Right atrium auricular region (tissue), 2 donors: ENCODE results near the gene LYL1. TPM values are rescaled to one million over a fixed set of nuclear protein-coding genes. Genes with fewer than 3 reads are reported as not detected.
A peak's percentile ranks its signal among the peaks of the same experiment; 100 is the strongest.

Experiments used
- DNase-seq: peaks from one replicate; pipeline ENCODE4 v3.0.0-alpha.2; 2019; ENCODE audit warnings: low spot score
- H3K27ac ChIP-seq, 2 donors: fragments of 200-600 bp; sonication (generic); 1 replicate in 1 of 2; 2 replicates in 1 of 2; pipeline ENCODE4 v1.5.1; 2016 to 2019
- H3K27me3 ChIP-seq, 2 donors: fragments of 200-600 bp; sonication (generic); one replicate each; pipeline versions ENCODE4 v1.5.1 to v1.6.0; 2017 to 2019
- H3K36me3 ChIP-seq: fragments of 200-600 bp; sonication (generic); one replicate; pipeline ENCODE4 v1.5.1; 2016
- H3K4me1 ChIP-seq, 2 donors: fragments of 200-600 bp; sonication (generic); one replicate each; pipeline versions ENCODE4 v1.5.1 to v1.6.0; 2017 to 2019
- H3K4me3 ChIP-seq, 2 donors: fragments of 200-600 bp; sonication (generic); 1 replicate in 1 of 2; 2 replicates in 1 of 2; pipeline ENCODE4 v1.5.1; 2017 to 2019; ENCODE audit warnings: mild to moderate bottlenecking in 1 of 2, moderate library complexity in 1 of 2
- H3K9me3 ChIP-seq, 2 donors: fragments of 200-600 bp; sonication (generic); one replicate each; pipeline ENCODE4 v1.5.1; 2019
- total RNA-seq, 2 donors: library from RNA; depleted of rRNA; stranded (reverse); fragments of >200 nt; gene quantifications; one replicate each; pipeline ENCODE4 v1.1.0, GENCODE V29; 2016
- TF ChIP-seq, protein P1 (sequence below), 2 donors: fragments of 200-600 bp; sonication (generic); IDR thresholded peaks; one replicate each; pipeline ENCODE4 v1.5.1; 2019; ENCODE audit warnings: antibody characterized with exemption in 2 of 2

LYL1 gene
- total RNA-seq, 2 donors from 2014 or later: 10.2 to 15.3 TPM

- peaks cover 0 to 48% of the 10 kb centered on the region in 2 donors for H3K4me1 ChIP-seq
- peak within 1 kb of the TSS; percentile 75 to 81 for H3K27ac ChIP-seq
- H3K36me3 ChIP-seq: peaks cover 11% of the 10 kb centered on the region
- H3K4me3 ChIP-seq: peak within 1 kb of the TSS; percentile 87 to 99
- no peaks in the 10 kb centered on the region for H3K9me3 ChIP-seq
- TF ChIP-seq, protein P1, sequence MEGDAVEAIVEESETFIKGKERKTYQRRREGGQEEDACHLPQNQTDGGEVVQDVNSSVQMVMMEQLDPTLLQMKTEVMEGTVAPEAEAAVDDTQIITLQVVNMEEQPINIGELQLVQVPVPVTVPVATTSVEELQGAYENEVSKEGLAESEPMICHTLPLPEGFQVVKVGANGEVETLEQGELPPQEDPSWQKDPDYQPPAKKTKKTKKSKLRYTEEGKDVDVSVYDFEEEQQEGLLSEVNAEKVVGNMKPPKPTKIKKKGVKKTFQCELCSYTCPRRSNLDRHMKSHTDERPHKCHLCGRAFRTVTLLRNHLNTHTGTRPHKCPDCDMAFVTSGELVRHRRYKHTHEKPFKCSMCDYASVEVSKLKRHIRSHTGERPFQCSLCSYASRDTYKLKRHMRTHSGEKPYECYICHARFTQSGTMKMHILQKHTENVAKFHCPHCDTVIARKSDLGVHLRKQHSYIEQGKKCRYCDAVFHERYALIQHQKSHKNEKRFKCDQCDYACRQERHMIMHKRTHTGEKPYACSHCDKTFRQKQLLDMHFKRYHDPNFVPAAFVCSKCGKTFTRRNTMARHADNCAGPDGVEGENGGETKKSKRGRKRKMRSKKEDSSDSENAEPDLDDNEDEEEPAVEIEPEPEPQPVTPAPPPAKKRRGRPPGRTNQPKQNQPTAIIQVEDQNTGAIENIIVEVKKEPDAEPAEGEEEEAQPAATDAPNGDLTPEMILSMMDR (IDR thresholded peaks at IDR 0.05): no peak
- no peaks in the 10 kb centered on the region for H3K27me3 ChIP-seq
- DNase-seq: peak; percentile 96
These were observed 13.9 kb upstream of the LYL1 start, which contains the start of gene TRMT1 for GRCh38 chr19:13116282-13117175. TRMT1 (minus strand) TSS chr19:13116740; CDS start chr19:13116399, 341 bp downstream.

GRCh38 chr19:13115936-13116281 lies 13.3 kb upstream of the LYL1 start:
- Histone ChIP-seq H3K27me3 (no peaks in the 10 kb centered on the region), H3K9me3 (no peaks in the 10 kb centered on the region), H3K36me3 (peaks cover 11% of the 10 kb centered on the region), H3K4me3 (peak overlapping the region; percentile 87 to 99), H3K27ac (peak overlapping the region; percentile 75 to 81), H3K4me1 (peaks cover 0 to 44% of the 10 kb centered on the region in 2 donors)
- TF ChIP-seq, protein P1 (IDR thresholded peaks at IDR 0.05): no peak
- DNase-seq: no peak

GRCh38 chr19:13112555-13112954 lies 9.9 kb upstream of the LYL1 start:
- TF ChIP-seq, protein P1 (IDR thresholded peaks at IDR 0.05): no peak
- no peak overlapping the region for H3K4me3 ChIP-seq
- no peak for DNase-seq
- H3K9me3 ChIP-seq: no peaks in the 10 kb centered on the region
- no peaks in the 10 kb centered on the region for H3K27me3 ChIP-seq
- H3K27ac ChIP-seq: no peak overlapping the region
- peaks cover 0 to 20% of the 10 kb centered on the region in 2 donors for H3K4me1 ChIP-seq
- peaks cover 20% of the 10 kb centered on the region for H3K36me3 ChIP-seq

GRCh38 chr19:13110099-13110610 lies 7.5 kb upstream of the LYL1 start:
- no peaks in the 10 kb centered on the region for H3K27me3 ChIP-seq
- H3K36me3 ChIP-seq: peaks cover 20% of the 10 kb centered on the region
- no peak overlapping the region for H3K4me3 ChIP-seq
- TF ChIP-seq, protein P1 (IDR thresholded peaks at IDR 0.05): no peak
- DNase-seq: no peak
- peaks cover 0 to 4% of the 10 kb centered on the region in 2 donors for H3K4me1 ChIP-seq
- no peaks in the 10 kb centered on the region for H3K9me3 ChIP-seq
- H3K27ac ChIP-seq: no peak overlapping the region

- TF ChIP-seq, protein P1 (IDR thresholded peaks at IDR 0.05): no peak
- Histone ChIP-seq H3K4me1 (peaks cover 0 to 7% of the 10 kb centered on the region in 2 donors), H3K27me3 (no peaks in the 10 kb centered on the region), H3K4me3 (no peak overlapping the region), H3K27ac (no peak overlapping the region), H3K36me3 (peaks cover 20% of the 10 kb centered on the region), H3K9me3 (no peaks in the 10 kb centered on the region)
- DNase-seq: no peak
These were observed 6.9 kb upstream of the LYL1 start for GRCh38 chr19:13109361-13110098.
